NT2/D1 (cell line): ENCODE data around the gene FCGR3B.
"Not testable (repeated sequence)": the region's sequence is repeated elsewhere in the genome, so short reads cannot be mapped to it uniquely, and the experiment has no call there.

Experiments
- SUZ12 ChIP-seq: IDR thresholded peaks from 2 replicates; pipeline ENCODE4 v1.6.1; 2011; ENCODE audit not compliant: insufficient read length, insufficient read depth; ENCODE audit errors: extremely low read depth
- ZNF274 ChIP-seq: IDR thresholded peaks from 2 replicates; pipeline ENCODE4 v1.6.1; 2011; ENCODE audit warnings: mild to moderate bottlenecking, low read depth, low read length

DNA sequence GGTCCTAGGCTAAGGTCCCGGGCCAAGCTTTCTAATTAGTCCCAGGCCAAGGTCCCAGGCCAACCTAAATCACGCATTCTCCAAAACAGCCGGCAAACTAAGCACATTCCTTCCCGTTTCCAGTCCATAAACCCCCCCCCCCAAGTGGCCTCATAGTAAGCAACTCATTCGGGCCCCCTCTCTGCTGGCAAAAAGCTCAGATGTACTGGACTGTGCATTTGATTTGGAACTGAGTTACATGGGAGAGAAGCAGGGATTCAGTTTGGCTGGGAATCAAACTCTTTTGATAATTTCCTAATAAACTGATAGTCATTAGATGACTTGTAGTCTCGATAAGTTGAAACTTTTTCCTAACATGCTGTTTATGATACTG lies 17.8 kb downstream of the FCGR3B start:
- TF ChIP-seq ZNF274, SUZ12: not testable (repeated sequence)
